PC-3 (cell line): Measurements from ENCODE around the gene RNF130. TPM values are rescaled to one million over a fixed set of nuclear protein-coding genes. Genes with fewer than 3 reads are reported as not detected.

Experiments used
- ATAC-seq: fragments of 200-7000 bp; cut with Tn5 transposase; 2 replicates; pipeline ENCODE4 v1.9.1; 2020; ENCODE audit warnings: mild to moderate bottlenecking, moderate library complexity
- BruUV-seq: library from RNA; stranded (reverse); fragments of 400-500 nt; replicated peaks from 2 replicates; lab custom pipeline; 2021; lab: Mats Ljungman, UMichigan
- CTCF ChIA-PET: fragments of 300-600 bp; sonication (Branson Sonifier 250); formaldehyde crosslinking; loops from one replicate; lab custom pipeline; 2022; ENCODE audit warnings: antibody characterized with exemption; lab: Charles Lee
- POLR2A ChIA-PET: fragments of 300-600 bp; sonication (Branson Sonifier 250); formaldehyde crosslinking; loops from one replicate; lab custom pipeline; 2022; ENCODE audit warnings: antibody characterized with exemption; ENCODE audit not compliant: unreplicated experiment; lab: Charles Lee
- DNase-seq: peaks from one replicate; pipeline ENCODE4 v3.0.0-alpha.2; 2015
- H2AFZ ChIP-seq: fragments of 300-600 bp; sonication (generic); 2 replicates; pipeline ENCODE4 v1.6.0; 2016; ENCODE audit warnings: antibody characterized with exemption, low read length
- H3F3A ChIP-seq: fragments of 300-600 bp; sonication (generic); one replicate; pipeline ENCODE4 v1.6.0; 2017; ENCODE audit warnings: antibody characterized with exemption, low read length, control low read depth, mild to moderate bottlenecking; ENCODE audit not compliant: unreplicated experiment
- H3K27ac ChIP-seq: fragments of 300-600 bp; sonication (generic); 2 replicates; pipeline ENCODE4 v1.5.1; 2016; ENCODE audit warnings: mild to moderate bottlenecking, low read length
- H3K27me3 ChIP-seq: fragments of 300-600 bp; sonication (generic); 2 replicates; pipeline ENCODE4 v1.6.1; 2016; ENCODE audit warnings: low read length, mixed read lengths
- H3K36me3 ChIP-seq: fragments of 300-600 bp; sonication (generic); 2 replicates; pipeline ENCODE4 v1.6.1; 2016; ENCODE audit warnings: low read depth, mixed run types, low read length, mixed read lengths
- H3K4me1 ChIP-seq: fragments of 300-600 bp; sonication (generic); 2 replicates; pipeline ENCODE4 v1.5.1; 2016; ENCODE audit warnings: low read length; ENCODE audit not compliant: insufficient read depth
- H3K4me2 ChIP-seq: fragments of 300-600 bp; sonication (generic); 2 replicates; pipeline ENCODE4 v1.6.0; 2016; ENCODE audit warnings: low read length
- H3K4me3 ChIP-seq: fragments of 300-600 bp; sonication (generic); 2 replicates; pipeline ENCODE4 v1.5.1; 2016; ENCODE audit warnings: mild to moderate bottlenecking, low read length, mixed read lengths
- H3K79me2 ChIP-seq: fragments of 300-600 bp; sonication (generic); 2 replicates; pipeline ENCODE4 v1.6.1; 2017; ENCODE audit warnings: low read length, mixed read lengths
- H3K9ac ChIP-seq: fragments of 300-600 bp; sonication (generic); 2 replicates; pipeline ENCODE4 v1.6.0; 2016; ENCODE audit warnings: mild to moderate bottlenecking, low read length
- H3K9me2 ChIP-seq: fragments of 300-600 bp; sonication (generic); replicated peaks from 2 replicates; pipeline ENCODE4 v1.6.1; 2016; ENCODE audit warnings: mixed run types, low read length, mixed read lengths
- H3K9me3 ChIP-seq: fragments of 300-600 bp; sonication (generic); 2 replicates; pipeline ENCODE4 v1.6.1; 2016; ENCODE audit warnings: low read length, mixed read lengths
- H4K20me1 ChIP-seq: fragments of 300-600 bp; sonication (generic); 2 replicates; pipeline ENCODE4 v1.6.1; 2016; ENCODE audit warnings: low read length, mixed read lengths
- EZH2 ChIP-seq: fragments of 300-600 bp; sonication (generic); IDR thresholded peaks from one replicate; pipeline ENCODE4 v1.6.1; 2017; ENCODE audit warnings: antibody characterized with exemption, mild to moderate bottlenecking, low read length; ENCODE audit not compliant: unreplicated experiment
- EZH2phosphoT487 ChIP-seq: fragments of 300-600 bp; sonication (generic); IDR thresholded peaks from 2 replicates; pipeline ENCODE4 v1.6.1; 2018; ENCODE audit warnings: mild to moderate bottlenecking, antibody characterized with exemption, low read length, borderline replicate concordance
- intact Hi-C: fragments of 100-400 bp; cut with micrococcal nuclease; formaldehyde crosslinking; loops from 2 replicates; pipeline ENCODE4 v1.9.0; 2023
- total RNA-seq: library from RNA; depleted of rRNA; stranded (reverse); fragments of >200 nt; gene quantifications from 2 replicates; pipeline ENCODE4 v1.2.3, GENCODE V29; 2014
- TF ChIP-seq, protein P1 (sequence below): fragments of 300-600 bp; sonication (generic); conservative IDR thresholded peaks from 2 replicates; pipeline ENCODE4 v1.5.1; 2017; ENCODE audit warnings: antibody characterized with exemption, low read depth, mild to moderate bottlenecking, low read length

Gene RNF130
- total RNA-seq, 1 experiment from 2014 or later, result 31.2 TPM

DNA sequence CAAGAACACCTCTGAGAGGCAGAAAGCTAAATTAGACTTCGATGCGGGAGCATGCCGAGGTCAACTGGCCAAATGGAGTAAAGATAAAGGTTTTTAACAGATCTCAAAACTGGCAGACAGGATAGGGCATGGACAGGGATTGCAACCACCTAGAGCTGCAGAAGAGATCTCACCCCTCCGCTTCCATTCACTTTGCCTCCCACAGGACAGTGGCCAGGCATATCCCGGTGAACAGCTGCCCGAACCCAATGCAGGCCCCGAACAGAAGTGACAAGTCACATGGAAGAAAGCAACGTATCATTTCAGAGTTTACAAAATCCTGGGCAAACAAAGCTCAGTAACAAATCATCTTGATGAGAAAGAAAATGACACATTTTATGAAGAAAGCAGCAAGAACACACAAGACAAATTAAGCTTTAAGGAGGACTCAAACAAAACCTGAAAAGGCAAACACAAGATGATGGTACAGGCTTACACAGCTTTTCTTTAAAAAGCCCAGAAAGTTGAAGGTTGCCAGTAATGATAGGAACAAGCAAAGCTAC, 18.4 kb downstream of the RNF130 start:
- Histone ChIP-seq H3K9me3 (no peaks in the 10 kb centered on the region), H3K9ac (no peak overlapping the region), H3K36me3 (no peaks in the 10 kb centered on the region), H3F3A (no peaks in the 10 kb centered on the region), H3K27me3 (no peaks in the 10 kb centered on the region), H3K4me1 (peaks cover 11% of the 10 kb centered on the region), H3K4me2 (no peak overlapping the region), H4K20me1 (no peaks in the 10 kb centered on the region), H3K79me2 (peaks cover 17% of the 10 kb centered on the region), H2AFZ (no peak overlapping the region), H3K4me3 (no peak overlapping the region), H3K27ac (no peak overlapping the region), H3K9me2 (no peaks in the 10 kb centered on the region)
- no peak for DNase-seq
- POLR2A ChIA-PET, result no interaction called here
- CTCF ChIA-PET, result no interaction called here
- BruUV-seq, result no TSS peak
- TF ChIP-seq EZH2phosphoT487 (no peak), EZH2 (no peak)
- TF ChIP-seq, protein P1, sequence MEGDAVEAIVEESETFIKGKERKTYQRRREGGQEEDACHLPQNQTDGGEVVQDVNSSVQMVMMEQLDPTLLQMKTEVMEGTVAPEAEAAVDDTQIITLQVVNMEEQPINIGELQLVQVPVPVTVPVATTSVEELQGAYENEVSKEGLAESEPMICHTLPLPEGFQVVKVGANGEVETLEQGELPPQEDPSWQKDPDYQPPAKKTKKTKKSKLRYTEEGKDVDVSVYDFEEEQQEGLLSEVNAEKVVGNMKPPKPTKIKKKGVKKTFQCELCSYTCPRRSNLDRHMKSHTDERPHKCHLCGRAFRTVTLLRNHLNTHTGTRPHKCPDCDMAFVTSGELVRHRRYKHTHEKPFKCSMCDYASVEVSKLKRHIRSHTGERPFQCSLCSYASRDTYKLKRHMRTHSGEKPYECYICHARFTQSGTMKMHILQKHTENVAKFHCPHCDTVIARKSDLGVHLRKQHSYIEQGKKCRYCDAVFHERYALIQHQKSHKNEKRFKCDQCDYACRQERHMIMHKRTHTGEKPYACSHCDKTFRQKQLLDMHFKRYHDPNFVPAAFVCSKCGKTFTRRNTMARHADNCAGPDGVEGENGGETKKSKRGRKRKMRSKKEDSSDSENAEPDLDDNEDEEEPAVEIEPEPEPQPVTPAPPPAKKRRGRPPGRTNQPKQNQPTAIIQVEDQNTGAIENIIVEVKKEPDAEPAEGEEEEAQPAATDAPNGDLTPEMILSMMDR, result no peak
- intact Hi-C loops, result no loop called here
- no peak for ATAC-seq

DNA sequence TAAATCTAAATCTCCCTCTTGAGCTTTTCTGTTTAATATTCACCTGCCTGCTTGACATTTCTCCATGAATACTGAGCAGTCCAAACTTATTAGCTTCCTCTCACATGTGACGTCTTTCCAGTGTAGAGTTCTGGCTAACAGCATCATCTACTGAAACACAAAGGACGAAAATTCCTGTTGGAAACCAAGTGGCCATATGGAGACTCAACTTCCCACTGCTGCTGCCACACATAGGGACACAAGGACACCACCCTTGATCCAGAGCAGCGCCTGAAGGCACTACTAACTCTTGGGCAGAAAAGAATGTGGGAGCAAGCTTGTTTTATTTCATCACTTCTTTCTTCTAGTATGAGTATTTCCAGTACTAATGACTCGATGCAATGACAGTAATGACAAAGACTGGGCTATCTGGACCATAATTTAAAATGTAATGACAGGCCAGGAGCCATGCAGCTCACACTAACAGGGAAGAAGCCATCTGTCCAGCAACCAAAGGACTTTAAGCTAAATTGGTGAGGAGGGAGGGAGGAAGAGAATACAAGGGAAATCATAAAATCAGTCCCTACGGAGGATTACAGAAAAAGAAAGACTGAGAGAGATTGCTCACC, 19.2 kb downstream of the RNF130 start:
- POLR2A ChIA-PET, result no interaction called here

More for the DNA sequence above, 19.2 kb downstream of the RNF130 start:
- Histone ChIP-seq H4K20me1 (no peaks in the 10 kb centered on the region), H3K27ac (no peak overlapping the region), H3K9me2 (no peaks in the 10 kb centered on the region), H3K4me2 (no peak overlapping the region), H3K4me3 (no peak overlapping the region), H3K36me3 (no peaks in the 10 kb centered on the region), H3K79me2 (peaks cover 17% of the 10 kb centered on the region), H3K9me3 (no peaks in the 10 kb centered on the region), H2AFZ (no peak overlapping the region), H3K4me1 (peaks cover 11% of the 10 kb centered on the region), H3F3A (no peaks in the 10 kb centered on the region), H3K9ac (no peak overlapping the region), H3K27me3 (no peaks in the 10 kb centered on the region)
- intact Hi-C loops, result no loop called here
- no TSS peak for BruUV-seq
- DNase-seq, result no peak
- TF ChIP-seq, protein P1, result no peak
- TF ChIP-seq EZH2 (no peak), EZH2phosphoT487 (no peak)
- CTCF ChIA-PET, result no interaction called here
- ATAC-seq, result no peak
